PC-3 (cell line): Measurements from ENCODE around the gene FMNL3.

Source experiments
- EZH2 ChIP-seq: fragments of 300-600 bp; sonication (generic); IDR thresholded peaks from one replicate; pipeline ENCODE4 v1.6.1; 2017; ENCODE audit warnings: antibody characterized with exemption, mild to moderate bottlenecking, low read length; ENCODE audit not compliant: unreplicated experiment
- TF ChIP-seq, protein P1 (sequence below): fragments of 300-600 bp; sonication (generic); conservative IDR thresholded peaks from 2 replicates; pipeline ENCODE4 v1.5.1; 2017; ENCODE audit warnings: antibody characterized with exemption, low read depth, mild to moderate bottlenecking, low read length

DNA sequence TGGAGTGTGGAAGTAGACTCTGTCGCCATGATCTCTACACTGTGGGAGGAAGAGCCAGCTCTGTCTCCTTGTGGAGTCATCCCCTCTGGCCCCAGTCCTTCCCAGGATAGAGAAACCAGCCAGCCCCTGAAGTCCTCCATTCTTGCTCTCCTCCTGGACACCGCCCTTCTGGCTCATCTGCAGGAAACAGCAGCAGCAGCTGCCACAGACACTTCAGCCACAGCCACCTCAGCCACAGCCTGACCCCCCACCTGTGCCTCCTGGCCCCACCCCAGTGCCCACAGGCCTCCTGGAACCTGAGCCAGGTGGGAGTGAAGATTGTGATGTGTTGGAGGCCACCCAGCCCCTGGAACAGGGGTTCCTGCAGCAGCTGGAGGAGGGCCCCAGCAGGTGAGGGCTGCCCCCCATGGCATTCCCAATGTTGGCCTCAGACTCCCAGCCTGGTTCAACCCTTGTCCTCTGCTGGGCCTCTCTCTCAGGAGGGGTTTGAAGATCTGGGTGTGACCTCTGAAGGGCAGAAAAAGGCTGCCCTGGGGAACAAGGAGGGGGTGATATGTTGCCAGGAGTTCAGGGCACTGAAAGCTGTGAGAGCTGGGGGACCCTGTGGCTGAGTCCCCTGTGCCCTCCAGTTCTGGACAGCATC, 73.4 kb downstream of the FMNL3 start:
- TF ChIP-seq, protein P1, sequence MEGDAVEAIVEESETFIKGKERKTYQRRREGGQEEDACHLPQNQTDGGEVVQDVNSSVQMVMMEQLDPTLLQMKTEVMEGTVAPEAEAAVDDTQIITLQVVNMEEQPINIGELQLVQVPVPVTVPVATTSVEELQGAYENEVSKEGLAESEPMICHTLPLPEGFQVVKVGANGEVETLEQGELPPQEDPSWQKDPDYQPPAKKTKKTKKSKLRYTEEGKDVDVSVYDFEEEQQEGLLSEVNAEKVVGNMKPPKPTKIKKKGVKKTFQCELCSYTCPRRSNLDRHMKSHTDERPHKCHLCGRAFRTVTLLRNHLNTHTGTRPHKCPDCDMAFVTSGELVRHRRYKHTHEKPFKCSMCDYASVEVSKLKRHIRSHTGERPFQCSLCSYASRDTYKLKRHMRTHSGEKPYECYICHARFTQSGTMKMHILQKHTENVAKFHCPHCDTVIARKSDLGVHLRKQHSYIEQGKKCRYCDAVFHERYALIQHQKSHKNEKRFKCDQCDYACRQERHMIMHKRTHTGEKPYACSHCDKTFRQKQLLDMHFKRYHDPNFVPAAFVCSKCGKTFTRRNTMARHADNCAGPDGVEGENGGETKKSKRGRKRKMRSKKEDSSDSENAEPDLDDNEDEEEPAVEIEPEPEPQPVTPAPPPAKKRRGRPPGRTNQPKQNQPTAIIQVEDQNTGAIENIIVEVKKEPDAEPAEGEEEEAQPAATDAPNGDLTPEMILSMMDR = no peak
- TF ChIP-seq EZH2 = no peak
